Stimulated activated CD8-positive, alpha-beta memory T cell treated with anti-CD3 and anti-CD28 coated beads, Interleukin-15, amount 100 ng/mL, for 4 hours (primary cell): ENCODE results near the gene CILP2.
A peak's percentile ranks its signal among the peaks of the same experiment; 100 is the strongest.

Experiments used
- DNase-seq, 2 donors: peaks; one replicate each; pipeline ENCODE4 v3.0.0-alpha.2; 2020; ENCODE audit warnings: low read depth in 2 of 2

Gene CILP2

DNA sequence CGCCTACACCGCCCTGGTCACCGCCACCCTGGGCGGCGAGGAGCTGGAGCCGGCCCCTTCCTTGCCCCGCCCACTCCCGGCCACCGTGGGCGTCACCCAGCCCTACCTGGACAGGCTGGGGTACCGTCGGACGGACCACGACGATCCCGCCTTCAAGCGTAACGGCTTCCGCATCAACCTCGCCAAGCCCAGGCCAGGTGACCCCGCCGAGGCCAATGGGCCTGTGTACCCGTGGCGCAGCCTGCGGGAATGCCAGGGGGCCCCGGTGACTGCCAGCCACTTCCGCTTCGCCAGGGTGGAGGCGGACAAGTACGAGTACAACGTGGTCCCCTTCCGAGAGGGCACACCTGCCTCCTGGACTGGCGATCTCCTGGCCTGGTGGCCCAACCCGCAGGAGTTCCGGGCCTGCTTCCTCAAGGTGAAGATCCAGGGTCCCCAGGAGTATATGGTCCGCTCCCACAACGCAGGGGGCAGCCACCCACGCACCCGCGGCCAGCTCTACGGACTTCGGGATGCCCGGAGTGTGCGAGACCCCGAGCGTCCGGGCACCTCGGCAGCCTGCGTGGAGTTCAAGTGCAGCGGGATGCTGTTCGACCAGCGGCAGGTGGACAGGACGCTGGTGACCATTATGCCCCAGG is 7.0 kb downstream of the CILP2 start:
- no peak for DNase-seq

DNA sequence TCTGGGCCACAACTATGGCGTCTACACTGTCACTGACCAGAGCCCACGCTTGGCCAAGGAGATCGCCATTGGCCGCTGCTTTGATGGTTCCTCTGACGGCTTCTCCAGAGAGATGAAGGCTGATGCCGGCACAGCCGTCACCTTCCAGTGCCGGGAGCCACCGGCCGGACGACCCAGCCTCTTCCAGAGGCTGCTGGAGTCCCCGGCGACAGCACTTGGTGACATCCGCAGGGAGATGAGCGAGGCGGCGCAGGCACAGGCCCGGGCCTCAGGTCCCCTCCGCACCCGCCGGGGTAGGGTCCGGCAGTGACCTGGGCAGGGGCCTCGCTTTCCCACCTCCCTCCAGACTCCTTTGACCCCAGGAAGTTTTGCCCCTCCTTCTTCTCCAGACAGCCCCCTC is 7.6 kb downstream of the CILP2 start:
- no peak for DNase-seq

DNA sequence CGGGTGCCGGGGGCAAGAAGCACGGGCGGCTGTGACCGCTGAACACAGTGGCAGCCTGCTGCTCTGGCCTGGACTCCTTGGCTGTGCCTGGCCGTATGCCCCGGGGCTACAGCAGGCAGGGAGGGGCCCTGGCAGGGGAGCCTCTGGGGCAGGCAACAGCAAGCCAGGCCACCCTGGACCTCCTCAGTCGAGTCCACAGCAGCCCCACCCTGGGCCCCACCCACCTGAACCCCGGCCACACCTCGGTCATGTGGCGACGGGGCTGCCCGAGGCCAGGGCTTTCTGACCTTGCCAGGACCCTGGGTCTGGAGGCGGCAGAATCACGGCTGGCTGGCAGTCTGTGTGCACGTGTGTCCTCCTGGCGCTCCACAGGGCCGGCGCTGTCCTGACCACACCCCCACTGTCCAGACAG is 8.7 kb downstream of the CILP2 start:
- no peak for DNase-seq

DNA sequence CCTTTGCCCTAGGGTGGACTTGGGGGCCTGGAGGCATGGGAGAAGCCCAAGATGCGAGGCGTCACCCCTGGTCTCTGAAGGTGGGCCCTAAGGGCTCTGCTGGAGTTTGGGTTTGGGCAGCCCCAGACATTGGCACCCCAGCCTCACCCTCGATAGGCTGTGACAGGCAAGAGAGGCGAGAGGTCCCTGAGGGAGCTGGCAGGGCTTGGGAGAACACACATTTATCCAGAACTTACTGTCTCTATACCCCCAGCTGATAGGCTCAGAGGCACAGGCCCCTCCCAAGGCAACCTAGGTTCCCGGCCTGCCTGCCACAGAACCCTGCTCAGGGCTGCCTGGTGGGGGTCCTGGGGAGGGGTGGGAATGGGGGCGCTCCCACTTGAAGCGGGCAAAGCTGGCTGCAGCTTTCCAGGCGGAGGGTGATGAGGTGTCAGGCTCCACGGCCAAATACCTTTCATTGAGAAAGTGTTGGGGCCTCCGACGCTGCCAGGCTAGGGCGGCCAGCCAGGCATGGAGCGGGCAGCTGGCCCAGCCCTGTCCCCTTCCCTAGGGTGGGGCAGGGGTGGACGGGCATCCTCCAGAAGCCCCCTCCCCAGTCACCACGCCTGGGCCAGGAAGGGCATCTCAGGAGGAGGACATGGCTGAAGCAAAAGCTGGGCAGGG is 9.7 kb downstream of the CILP2 start:
- no peak for DNase-seq

DNA sequence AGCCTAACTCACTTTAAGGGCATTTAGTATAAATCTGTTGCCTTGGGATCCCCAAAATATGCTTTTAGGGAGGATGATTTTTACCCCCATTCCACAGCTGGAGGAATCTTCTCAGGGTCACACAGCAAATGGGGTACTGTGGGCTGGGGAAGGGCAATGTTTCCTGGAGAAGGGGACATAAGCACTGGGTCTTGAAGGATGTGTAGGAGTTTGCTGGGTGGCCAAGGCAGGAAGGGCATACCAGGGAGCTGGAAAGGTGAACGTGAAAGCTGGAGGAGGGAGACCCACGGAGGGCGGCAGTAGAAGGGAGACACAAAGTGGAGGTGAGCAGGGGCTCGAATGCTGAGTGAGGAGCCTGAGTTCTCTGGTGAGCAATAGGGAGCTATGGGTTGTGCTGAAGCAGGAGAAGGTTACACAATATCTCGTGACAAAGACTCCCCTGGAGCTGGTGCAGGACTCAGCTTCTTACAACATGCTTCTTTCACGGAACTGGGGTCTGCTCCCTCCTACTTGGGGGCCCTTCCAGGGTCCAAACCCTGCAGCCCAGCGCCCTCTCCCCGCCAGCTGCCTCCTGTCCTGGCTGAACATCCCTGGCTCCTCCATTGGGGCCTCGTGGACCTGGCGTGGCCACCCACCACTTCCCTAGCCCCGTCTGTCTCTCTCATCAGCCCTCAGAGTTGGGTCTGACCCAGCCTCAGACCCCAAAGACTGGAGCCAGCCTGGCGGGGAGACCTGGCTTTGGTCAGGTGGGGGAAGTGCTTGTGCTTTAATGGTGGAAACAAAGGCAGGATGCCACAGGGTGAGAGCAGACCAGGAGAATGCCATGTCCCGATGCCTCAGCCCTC is 11.1 kb downstream of the CILP2 start:
- no peak for DNase-seq

DNA sequence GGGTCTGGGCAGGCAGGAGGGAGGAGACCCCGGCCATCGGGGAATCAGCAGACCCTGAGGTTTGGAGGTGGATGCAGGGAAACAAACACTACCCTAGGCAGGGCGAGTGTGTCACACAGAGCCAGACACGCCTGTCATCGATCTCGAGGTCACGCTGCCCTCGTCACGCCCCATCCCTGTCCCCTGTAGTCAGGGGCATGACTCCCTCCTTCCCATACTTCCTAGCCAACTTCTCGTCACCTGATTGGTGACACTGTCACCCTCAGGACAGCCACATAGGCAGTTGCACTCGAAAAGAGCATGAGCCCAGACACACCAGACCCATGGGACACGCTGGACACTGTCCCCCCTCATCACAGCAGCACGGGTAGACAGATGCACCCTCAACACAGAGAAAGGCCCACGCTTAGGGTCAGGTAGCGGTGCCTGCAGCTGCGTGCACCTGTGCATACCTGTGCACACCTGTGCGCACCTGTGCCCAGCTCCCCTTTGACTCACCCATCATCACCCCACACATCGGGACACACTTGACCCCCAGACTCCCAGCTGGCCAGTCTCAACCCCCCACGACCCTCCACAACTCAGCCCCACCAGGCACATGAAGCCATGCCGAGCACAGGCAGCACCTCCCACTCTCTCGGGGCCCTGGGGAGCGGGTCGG is 11.9 kb downstream of the CILP2 start:
- DNase-seq: no peak

DNA sequence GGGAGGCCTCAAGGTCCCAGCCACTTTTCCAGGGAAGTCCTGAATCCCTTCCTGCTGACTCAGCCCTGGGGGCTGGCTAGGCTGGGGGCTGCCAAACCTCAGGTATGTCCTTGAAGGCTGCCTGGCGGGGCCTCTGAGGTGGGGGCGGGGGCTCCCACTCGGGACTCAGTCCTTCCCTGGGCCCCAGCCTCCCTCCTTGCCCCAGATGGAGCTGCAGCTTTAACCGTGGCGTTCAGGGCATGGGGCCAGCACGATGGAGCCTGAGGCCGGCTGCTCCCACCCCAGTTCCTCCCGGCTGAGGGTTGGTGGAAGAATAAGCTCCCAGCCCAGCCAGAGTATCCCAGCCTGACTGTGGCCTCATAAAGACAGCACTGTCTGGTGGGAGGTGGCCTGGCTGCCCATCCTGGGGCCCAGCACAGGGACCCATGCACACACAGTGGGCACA is 12.4 kb downstream of the CILP2 start:
- no peak for DNase-seq

DNA sequence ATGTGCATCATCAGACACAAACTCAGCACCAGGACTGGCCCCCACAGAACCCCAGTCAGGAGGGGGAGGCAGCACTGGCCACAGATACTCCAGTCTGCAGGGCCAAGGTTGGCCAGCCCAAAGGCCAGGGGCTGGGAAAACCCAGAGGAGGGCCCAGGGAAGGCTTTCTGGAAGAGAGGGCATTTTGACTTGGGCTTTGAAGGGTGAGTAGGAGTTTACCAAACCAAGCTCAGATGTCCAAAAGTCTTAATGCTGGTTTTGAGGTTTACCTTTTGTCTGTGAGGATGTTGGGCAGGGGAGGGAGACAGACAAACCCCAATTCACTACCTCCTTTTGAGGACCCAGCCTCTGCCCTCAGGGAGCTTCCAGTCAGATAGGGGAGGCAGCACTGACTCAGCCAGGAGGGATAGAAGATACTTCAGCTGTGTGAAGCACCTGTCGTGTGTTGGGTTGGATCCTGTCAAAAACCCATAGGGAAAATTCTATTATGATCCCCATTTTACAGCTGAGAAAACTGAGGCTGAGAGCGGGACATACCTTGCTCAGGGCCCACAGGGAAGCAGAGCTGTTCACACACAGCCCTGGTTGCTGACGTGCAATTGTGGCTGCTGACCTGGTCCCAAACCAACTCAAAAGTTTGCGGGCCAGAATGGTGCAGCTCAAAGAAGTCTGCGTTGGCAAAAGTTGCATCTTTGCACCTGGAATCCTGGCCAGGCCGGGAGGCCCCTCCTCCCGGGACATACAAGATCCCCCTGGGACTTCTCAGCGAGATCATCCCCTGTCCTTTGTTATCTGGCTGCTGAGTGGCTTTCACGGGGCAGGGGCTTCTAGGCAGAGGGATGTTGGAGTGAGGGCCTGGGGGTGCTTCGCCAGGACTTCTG is 13.1 kb downstream of the CILP2 start:
- DNase-seq: no peak

DNA sequence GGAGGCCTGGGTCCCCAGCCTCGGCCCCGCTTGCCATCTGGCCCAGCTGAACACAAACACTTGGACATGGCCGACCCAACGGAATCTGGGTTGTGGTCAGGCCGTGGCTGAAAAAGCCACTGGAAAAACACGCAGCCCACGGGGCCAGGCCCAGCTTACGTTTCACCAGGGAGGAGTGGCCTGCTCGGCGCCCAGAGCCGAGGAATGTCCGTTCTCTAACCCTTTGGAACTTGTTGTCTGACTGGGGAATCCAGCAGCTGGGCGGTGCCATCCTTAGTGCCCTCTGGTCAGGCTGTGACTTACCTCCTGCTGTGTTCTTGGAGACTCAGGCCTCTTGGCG is 13.8 kb downstream of the CILP2 start:
- DNase-seq: no peak

DNA sequence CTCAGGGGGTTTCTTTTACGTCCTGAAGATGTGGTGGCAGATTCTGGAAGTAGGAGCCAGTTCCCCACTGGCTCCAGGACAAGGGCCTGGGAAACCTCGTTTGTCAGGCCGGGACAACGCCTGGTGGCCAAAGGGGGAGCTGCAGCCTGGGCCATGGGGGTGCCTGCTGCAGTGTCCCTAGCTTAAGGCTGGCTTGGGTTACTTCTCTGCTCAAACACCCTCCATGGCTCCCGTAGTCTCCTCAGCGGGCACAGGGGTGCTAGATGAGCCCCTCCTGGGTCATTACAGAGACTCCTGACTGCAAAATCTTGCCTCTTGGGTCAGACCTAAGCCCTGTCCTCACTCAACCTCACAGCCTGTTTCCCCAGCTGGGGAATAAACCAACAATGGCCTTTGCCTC is 14.7 kb downstream of the CILP2 start:
- no peak for DNase-seq

DNA sequence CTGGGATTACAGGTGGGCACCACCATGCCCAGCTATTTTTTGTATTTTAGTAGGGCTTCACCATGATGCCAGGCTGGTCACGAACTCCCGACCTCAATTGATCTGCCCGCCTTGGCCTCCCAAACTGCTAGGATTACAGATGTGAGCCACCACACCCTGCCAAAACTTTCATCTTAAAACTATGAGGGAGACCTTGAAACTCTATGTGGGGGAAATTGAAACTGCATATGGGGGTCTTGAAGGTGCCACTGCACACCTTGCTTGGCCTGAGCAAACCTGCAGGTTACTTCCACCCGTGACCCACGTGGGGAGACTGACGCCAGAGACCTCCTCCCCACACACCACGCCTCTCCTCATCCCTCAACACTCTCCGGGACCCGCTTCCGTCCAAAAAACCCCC is 15.6 kb downstream of the CILP2 start:
- DNase-seq: no peak

DNA sequence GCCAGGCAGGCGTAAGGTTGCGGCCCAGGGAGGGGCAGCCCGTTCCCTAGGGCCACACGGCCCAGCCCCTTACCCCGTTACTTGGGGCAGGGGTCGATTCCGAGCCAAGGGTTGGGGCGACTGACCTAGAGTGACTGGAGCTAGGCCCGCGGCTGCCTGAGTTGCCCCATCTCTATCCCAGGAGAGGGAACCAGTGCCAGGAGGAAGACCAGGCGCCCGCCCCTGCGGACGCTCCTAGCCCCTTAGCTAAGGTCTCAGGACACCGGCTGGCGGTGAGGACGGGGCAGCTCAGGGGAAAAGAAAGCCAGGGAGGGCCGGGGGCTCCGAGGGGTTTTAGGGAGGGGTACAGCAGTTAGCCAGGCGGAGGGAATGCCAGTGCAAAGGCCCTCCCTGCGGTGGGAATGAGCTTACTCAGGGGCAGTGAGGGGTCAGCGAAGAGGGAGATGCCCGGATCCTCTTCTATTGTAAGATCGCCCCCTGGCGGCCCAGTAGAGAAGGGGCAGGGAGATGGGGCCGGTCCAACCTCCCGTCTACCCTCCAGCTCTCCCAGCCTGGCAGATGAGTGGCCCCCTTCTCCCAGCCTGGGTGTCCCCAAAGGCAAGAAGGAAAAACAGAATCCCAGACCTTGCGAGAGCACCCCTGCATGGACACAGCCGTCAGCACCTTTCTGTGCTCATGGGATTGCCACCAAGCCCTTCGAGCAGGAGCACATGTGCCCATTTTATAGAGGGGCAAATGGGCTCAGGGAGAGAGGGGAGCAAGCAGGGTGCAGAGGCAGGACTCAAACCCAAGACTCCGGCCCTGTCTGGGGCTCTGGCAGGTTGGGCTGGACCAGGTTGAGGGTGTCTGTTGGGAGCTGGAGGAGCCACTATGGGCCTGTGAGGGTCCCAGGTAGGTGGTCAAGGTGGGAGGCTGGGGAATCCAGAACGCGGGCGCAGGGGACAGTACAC is 16.3 kb downstream of the CILP2 start:
- peak in 1 of 2 donors; percentile 24 for DNase-seq

DNA sequence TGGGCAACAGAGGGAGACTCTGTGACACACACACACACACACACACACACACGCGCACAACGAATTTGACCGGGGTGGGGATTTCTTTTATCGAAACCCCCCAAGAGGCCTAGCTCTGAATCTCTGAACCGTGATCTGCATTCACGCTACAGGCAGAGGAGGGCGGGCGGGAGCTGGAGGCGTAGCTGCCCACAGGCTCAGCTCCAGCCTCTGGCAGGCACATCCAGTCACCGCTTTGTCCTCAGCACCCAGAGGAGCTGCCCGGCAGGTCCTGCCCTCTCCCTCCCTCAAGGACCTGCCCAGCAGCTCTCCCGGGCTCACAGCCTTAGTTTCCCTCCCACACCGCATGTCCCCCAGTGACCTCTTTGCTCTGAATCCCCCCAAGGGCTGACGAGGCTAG is 20.0 kb downstream of the CILP2 start:
- DNase-seq: no peak

DNA sequence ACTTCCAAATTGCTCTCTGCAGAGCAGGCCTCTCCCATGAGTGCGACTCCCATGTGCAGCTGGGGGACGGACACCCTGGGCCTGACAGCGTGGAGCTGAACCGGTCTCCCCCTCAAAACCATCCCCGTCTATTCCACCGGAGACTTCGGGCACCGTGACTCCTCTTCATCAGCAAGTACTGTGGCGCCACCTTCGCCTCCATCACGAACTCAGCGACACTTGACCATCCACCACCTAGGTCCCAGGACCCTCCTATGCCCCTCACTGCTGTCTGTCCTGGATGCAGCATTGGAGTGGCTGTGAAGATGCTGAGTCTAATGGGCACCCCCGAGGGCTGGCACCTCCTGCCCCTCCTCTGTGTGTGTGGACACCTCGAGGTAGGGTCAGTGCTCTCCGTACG is 20.6 kb downstream of the CILP2 start:
- DNase-seq: no peak

DNA sequence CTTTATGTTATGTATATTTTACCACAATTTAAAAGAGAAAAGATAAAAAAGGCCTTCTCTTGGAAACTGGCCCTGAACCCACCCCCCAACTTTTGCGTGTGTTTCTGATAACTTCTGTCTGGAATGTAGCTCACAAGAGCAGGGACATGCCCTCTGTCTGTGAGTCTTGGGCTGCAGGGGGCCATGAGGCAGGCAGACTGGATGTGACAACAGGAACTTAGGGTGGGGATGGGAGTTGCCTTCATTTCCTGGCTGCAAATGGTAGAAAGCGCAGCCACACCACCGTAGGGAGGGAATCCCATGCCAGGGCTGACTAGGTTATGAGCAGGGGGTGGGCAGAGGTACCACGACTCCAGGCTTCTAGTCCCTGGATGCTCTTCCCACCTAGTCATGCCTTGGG is 21.9 kb downstream of the CILP2 start:
- DNase-seq: no peak

DNA sequence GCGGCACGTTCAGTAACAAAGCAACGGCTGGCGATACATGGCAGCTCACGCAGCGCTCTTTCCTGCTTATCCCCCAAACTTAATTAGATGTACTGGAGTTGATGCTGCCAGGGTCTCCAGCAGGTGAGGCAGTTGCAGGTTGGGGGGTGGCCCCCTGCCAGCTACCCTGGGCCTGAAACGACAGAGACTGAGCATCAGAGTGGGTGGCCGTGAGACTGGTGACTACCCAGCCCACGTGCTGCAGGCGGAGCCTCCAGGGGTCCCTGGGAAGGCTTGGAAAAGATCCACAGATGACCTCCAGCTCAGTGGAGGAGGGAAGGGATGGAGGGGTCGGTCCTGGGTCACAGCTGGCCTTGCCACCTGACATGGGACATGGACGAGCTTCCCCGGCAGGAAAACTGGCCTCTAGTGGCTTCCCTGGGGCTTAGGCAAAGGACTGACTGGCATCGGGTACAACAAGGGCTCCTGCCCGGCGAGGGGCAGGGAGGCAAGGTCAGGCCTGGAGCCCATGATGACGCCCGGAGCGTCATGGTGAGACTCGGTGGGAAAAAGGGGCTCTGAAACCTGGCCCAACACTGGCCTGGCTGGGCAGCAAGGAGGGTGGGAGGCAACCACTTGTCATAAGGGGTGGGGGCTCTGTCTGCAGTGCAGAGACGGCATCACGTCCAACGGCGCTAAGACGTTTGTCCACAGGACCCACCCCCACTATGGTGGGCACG is 24.0 kb downstream of the CILP2 start:
- no peak for DNase-seq

DNA sequence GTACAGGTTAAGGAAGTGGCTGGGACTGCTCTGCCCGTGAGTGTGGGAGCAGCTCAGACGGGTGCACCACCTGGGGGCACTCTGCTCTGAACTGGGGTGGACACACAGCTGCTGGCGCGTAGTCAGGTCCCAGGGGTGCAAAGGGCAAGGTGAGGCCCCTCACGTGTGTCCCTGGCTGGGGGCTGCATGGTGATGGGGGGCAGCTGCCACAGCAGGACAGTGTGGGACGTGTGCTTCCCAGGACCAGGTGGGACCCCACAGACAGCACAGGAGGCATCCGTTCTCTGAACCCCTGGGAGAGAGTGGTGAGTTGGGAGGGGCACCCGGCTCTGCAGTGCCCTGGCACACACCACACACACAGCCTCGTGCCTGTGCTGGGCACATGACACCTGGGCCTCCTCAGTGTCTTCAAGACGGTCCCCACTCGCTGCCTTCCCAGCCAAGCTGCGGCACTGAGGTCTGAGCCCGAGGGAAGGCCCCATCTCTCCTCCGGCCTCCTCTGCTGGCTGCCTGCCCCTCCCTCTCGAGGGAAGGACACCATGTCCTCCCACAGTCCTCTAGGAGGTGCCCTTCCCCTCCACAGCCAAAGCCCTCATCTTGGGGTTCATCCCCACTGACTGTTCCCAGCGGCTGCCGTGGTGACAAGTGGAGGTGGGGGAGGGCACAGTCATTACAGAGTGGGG is 24.7 kb downstream of the CILP2 start:
- peak in 1 of 2 donors; percentile 32 for DNase-seq

DNA sequence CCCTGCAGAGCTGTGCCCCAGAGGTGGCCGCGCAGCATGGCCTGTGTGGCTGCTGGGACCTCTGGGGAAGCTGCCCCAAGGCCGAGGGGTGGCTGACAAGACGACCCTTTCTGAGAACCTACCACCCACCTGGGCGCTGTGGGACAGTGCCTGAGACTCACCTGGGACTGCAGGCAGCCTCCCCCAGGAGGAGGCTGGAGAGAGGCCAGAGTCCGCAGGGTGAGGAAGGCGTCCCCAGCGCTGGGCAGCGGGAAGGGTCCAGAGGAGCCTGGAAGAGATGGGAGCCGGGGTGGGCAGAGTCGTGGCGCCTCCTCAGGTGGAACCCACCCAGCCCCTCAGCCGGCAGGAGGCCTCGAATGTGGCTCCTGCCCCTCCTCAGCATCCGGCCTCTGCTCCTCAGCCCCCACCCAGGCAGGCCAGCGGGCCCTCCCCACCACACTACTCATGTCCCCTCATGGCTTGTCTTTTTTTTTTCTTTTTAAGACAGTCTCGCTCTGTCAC is 25.3 kb downstream of the CILP2 start:
- no peak for DNase-seq

DNA sequence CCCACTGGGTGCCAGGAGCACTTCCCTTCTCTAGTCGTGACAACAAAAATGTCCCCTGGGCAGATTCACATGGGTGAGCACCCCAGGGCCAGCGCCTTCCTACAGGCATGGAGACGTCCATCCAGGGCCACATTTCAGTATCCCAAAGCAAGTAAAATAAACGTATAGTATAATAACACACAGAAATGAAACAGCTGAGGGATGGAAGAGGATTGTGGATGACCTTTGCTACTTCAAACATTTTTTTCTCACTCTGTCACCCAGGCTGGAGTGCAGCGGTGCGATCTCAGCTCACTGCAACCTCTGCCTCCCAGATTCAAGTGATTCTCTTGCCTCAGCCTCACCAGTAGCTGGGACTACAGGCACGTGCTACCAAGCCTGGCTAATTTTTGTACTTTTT is 28.2 kb downstream of the CILP2 start:
- DNase-seq: no peak
